Pons (tissue), 1 donor: ENCODE results near the gene RAB11FIP2.

Experiments used
- DNase-seq: peaks from one replicate; pipeline ENCODE4 v3.0.0-alpha.2; 2016; ENCODE audit warnings: low spot score

RAB11FIP2 gene

GRCh38 chr10:118034791-118035261, 11.9 kb downstream of the RAB11FIP2 start:
- no peak for DNase-seq

GRCh38 chr10:118033905-118034304, 12.8 kb downstream of the RAB11FIP2 start:
- no peak for DNase-seq

GRCh38 chr10:118032564-118032963, 14.2 kb downstream of the RAB11FIP2 start:
- DNase-seq, result no peak

- no peak for DNase-seq
Measured at GRCh38 chr10:118031351-118032075, 15.2 kb downstream of the RAB11FIP2 start.

GRCh38 chr10:118028619-118029018, 18.1 kb downstream of the RAB11FIP2 start:
- no peak for DNase-seq

GRCh38 chr10:118027397-118027796, 19.3 kb downstream of the RAB11FIP2 start:
- DNase-seq, result peak; percentile 89

GRCh38 chr10:118026936-118027335, 19.8 kb downstream of the RAB11FIP2 start:
- no peak for DNase-seq

- no peak for DNase-seq
Measured at GRCh38 chr10:118020365-118020764, 26.4 kb downstream of the RAB11FIP2 start.

- no peak for DNase-seq
Measured at GRCh38 chr10:118017850-118018249, 28.9 kb downstream of the RAB11FIP2 start.

GRCh38 chr10:118017071-118017740, 29.5 kb downstream of the RAB11FIP2 start:
- DNase-seq, result no peak

- DNase-seq, result no peak
Measured at GRCh38 chr10:118012952-118013525, 33.7 kb downstream of the RAB11FIP2 start.

- no peak for DNase-seq
Measured at GRCh38 chr10:118007773-118008172, 39.0 kb downstream of the RAB11FIP2 start.

- no peak for DNase-seq
Measured at GRCh38 chr10:118003126-118003525, 43.6 kb downstream of the RAB11FIP2 start.

GRCh38 chr10:118002581-118002980, 44.2 kb downstream of the RAB11FIP2 start:
- no peak for DNase-seq

GRCh38 chr10:117997673-117998072, 49.1 kb downstream of the RAB11FIP2 start:
- DNase-seq, result no peak

- no peak for DNase-seq
Measured at GRCh38 chr10:117996709-117997108, 50.0 kb downstream of the RAB11FIP2 start.

- no peak for DNase-seq
Measured at GRCh38 chr10:117994771-117995170, 52.0 kb downstream of the RAB11FIP2 start.

GRCh38 chr10:117993166-117993565, 53.6 kb downstream of the RAB11FIP2 start:
- DNase-seq, result no peak

- DNase-seq, result no peak
Measured at GRCh38 chr10:117991701-117992100, 55.0 kb downstream of the RAB11FIP2 start.

- DNase-seq, result no peak
Measured at GRCh38 chr10:117989962-117990361, 56.8 kb downstream of the RAB11FIP2 start.

GRCh38 chr10:117988814-117989213, 57.9 kb downstream of the RAB11FIP2 start:
- DNase-seq, result no peak

GRCh38 chr10:117987244-117987909, 59.4 kb downstream of the RAB11FIP2 start:
- no peak for DNase-seq

- no peak for DNase-seq
Measured at GRCh38 chr10:117983961-117984360, 62.8 kb downstream of the RAB11FIP2 start.
